ENCODE results near the gene CNTN5.

Gene CNTN5

DNA sequence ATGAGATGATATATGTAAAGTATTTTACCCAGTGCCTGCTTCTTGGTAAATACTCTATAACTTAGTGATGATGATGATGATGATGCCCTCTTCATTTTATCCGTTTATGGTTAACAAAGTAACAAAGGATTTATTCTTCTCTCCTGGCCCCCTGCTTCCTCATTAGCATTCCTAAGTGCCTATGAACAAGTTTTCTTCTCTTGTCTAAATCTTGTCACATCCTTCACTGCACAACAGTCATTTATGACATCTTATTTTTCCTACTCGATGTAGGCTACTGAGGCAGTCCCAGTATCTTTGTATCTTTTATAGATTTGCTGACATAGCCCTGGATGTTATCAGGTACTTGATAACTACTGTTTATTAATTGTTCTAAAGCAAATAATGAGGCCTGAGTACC is 911.9 kb downstream of the CNTN5 start:
- DNase-seq (ENCODE audit: low spot score) = no peak

GRCh38 chr11:99934008-99934407 is 913.3 kb downstream of the CNTN5 start:
- DNase-seq (ENCODE audit: low spot score) = no peak

DNA sequence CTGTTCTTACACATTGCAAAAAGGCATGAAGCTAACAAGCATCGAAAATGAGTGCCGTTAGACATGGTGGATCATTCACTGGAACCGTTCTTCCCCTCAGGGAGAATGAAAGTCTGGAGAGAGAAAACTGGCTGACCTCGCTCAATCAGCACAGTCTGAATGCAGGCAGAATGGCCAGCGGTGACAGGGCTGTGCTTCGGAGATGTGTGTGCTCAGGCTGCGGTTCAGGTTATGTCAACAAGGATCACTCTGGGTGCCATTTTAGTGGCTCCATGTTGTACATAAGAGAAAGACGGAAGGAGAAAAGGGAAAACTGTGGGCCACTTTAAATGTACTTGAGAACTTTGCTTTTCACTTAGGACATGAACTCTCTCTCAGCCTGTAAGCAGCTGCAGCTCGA is 916.6 kb downstream of the CNTN5 start:
- DNase-seq (ENCODE audit: low spot score) = no peak

- DNase-seq (ENCODE audit: low spot score) = no peak
Measured at GRCh38 chr11:99952816-99953215, 932.1 kb downstream of the CNTN5 start.

- no peak for DNase-seq (ENCODE audit: low spot score)
Measured at GRCh38 chr11:99960536-99960935, 939.8 kb downstream of the CNTN5 start.

DNA sequence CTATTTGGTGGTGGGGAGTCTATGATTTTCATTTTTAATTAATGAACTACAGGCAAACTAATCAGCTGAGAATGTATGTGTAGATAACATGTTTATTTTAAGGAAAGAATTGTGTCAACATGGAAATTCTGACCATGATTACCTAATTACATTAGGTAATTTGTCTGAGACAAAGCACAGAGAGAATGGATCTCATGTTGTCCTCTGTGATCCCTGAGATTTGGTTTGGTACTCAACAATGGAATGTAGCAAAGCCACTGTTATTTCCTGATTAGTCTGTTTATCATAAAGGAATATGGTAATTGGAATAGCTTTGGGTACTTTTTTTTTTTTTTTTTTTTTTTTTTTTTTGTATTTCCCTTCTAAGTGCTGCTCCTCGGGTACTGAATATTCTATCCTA is 947.6 kb downstream of the CNTN5 start:
- DNase-seq (ENCODE audit: low spot score) = no peak

DNA sequence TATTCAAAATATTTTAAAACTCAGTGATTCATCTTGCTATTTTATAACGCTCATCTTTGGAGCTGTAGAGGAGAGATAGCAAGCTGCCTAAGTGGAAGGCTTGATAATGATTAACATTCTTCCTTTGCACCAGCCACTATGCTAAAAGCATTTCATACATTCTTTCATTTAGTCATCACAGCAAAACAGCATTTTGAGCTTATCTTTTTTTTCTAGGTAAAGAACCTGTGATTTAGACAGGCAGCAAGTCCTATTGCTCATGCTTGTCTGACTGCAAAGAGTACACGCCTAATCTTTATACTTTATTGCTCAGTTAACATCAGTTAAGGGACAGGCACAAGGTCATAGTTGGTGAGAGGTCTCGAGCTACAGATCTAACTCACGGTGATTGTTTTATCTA is 953.2 kb downstream of the CNTN5 start:
- DNase-seq (ENCODE audit: low spot score) = no peak

- no peak for DNase-seq (ENCODE audit: low spot score)
Measured at GRCh38 chr11:99979042-99979441, 958.3 kb downstream of the CNTN5 start.

DNA sequence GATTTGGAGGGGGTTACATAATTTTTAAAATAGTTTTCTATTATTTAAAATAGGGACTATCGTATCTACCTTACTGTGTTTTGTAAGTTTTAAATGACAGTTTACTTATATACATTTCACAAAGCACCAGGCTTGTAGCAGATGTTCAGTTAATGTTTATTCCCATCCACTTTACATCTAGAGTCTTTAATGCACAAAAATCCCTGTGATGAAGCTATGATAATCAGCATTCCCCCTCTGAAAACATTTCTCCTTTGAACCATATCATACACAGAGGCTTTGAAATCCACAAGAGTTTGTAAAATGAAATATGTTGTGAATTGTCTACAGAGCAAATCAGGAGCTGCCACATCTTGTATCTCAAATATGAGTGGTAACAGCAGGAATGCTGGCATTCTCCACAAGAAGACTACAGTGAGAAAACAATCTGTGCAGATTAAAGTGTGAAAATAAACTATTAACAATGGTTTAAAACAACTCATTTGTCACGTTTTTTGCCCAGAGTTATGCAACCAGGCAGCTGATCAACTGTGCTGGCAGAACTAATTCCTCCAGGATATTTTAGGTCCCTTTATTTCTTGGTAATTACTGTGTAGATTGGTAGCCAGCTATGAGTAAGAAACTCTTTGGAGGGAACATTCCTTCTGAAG is 967.2 kb downstream of the CNTN5 start:
- no peak for DNase-seq (ENCODE audit: low spot score)

- DNase-seq (ENCODE audit: low spot score) = no peak
Measured at GRCh38 chr11:99988471-99988837, 967.7 kb downstream of the CNTN5 start.

GRCh38 chr11:100003985-100004384 is 983.2 kb downstream of the CNTN5 start:
- DNase-seq (ENCODE audit: low spot score) = no peak

DNA sequence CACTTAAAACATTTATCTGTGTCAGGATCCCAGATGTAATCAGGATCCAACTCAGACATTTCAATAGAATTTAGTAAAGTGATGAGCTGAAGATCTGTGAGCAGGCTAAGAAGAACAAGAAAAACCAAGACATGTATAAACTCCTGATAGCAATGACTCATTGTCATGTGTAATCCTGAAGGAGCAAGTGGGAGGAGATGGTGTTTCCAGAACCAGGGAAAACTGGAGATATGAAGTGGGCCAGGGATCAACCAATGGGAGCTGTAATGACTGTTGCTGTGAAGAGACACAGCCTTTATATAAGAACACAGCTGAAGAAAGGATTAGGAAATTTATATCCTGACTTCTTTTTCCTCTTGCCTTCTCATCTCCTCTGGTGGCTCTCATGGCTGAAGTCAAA is 983.8 kb downstream of the CNTN5 start:
- DNase-seq (ENCODE audit: low spot score) = no peak

GRCh38 chr11:100008417-100008816 is 987.7 kb downstream of the CNTN5 start:
- no peak for DNase-seq (ENCODE audit: low spot score)

DNA sequence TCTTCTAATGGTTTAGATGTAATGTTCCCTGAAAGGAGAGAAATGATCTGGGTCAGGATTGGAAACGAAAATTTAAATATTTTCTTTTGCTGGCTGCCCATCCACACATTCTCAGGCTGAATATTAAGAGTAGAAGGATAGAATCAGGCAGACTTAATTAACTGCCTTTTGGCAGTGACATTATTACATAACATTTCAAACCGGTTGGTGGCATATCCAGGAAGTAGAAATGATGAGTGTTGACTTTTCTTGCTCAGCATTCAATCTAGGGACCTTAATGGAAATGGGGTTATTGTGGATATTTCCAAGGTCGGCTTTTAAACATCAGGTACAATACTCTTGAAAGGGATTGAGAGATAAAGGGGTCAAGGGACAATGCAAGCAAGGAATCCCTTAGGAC is 989.0 kb downstream of the CNTN5 start:
- DNase-seq (ENCODE audit: low spot score) = no peak

DNA sequence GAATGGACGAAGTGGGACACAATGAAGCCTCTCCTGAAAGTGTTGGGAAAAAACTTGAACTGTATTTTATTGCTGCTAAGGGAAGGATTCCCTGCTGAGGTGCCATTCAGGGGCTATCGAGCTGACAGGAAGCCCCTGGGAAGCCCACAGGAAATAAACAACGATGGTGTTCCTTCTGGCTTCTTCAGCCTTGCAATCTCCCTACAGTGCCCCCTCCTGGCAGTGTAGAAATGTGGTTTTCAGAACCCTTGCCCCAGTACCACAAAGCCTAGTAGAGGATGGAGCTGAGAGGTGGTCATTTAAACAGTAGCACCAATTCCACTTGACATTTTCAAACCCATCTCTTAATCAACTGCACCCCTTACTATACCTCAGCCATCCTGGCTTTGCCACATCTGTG is 989.6 kb downstream of the CNTN5 start:
- DNase-seq (ENCODE audit: low spot score) = no peak

DNA sequence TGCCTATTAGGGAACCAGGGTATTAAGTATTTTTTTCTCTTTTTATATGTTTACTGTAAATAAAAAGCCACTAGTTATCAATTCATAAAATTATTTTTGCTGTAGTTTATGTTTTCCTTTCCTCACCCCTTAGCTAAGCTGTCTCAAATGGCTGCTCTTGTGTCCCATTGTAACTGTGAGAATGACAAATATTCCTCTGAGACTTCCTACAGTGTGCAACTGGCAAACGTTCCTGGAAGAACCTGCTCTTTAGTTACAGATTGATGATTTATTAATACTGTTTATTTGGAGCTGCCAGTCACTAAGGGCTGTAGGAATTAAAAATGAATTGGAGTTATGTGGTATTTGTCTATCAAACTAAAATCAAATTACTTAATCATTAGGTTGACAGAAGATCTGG is 990.9 kb downstream of the CNTN5 start:
- DNase-seq (ENCODE audit: low spot score) = no peak

GRCh38 chr11:100013011-100013410 is 992.3 kb downstream of the CNTN5 start:
- DNase-seq (ENCODE audit: low spot score) = no peak

DNA sequence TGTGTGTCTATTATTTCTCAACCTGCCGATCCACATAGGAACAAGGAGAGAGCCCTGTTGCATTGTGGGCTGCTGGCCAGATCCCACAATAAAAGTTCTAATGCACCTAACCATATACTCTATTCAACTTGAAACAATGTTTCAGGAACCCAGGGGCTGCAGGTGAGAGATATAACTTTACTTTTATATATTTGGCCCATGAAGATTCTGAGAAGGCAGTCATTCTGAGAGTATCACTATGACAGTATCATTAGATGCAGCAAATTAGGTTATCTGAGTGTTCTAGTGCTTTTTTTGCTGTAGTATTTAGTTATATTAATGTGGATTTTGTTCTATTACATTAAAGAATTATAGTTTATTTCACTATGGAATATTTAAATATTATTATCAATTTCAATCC is 1011.2 kb downstream of the CNTN5 start:
- DNase-seq (ENCODE audit: low spot score) = no peak

- DNase-seq (ENCODE audit: low spot score) = no peak
Measured at GRCh38 chr11:100061006-100061405, 1040.3 kb downstream of the CNTN5 start.

DNA sequence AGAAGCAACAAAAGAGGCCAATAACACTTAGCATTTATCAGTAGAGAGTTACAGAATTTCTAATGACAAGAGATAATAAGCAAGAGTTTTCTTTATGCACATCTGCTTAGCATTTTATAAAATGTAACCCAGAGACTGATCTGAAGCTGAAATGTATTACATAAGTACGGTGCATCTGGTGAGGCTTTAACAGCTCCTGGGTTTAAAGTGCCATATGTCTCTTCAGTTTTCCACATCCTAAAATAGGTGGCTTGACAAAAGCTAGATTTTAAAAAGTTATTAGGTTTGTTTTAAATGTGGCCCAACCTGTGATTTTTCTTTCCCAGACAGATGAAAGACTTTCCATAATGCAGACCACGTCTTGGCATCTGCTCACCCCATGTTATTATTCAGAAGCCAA is 1045.7 kb downstream of the CNTN5 start:
- DNase-seq (ENCODE audit: low spot score) = no peak

DNA sequence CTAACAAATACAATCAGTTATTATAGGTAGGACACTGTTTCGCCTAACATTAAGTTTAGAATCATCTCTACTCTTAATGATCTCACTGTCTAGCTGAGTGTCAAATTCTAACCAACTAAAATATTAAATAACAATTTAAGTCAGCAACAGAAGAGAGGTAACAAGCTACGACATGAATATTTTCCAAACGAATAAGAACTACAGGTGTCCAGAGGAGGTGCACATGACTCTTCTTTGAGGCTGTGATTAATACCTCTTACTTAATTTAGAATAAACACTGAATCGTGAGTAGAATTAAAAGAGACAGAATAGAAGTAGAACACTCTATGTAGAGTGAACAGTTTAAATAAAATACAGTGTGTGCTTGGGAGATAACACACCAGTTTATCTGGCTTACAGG is 1047.4 kb downstream of the CNTN5 start:
- DNase-seq (ENCODE audit: low spot score) = no peak

DNA sequence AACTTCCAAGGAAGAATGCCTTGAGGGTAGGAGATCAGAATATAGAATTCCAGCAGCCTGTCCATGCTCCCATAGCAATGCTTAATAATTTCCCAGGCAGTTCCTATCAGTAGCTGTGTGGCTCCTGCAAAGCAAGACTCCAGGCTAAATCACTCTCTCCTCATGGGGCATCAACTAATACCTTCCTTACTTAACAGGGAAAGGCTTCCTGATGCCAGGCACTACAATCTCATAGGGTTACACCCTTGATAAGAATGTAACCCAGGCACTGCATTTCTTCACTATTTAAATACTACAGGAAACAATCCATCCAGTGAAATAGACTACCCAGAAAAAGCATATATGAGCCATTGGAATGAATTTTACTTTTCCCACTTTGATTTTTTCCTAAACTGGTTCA is 1051.4 kb downstream of the CNTN5 start:
- no peak for DNase-seq (ENCODE audit: low spot score)

GRCh38 chr11:100080381-100080780 is 1059.6 kb downstream of the CNTN5 start:
- no peak for DNase-seq (ENCODE audit: low spot score)

GRCh38 chr11:100080821-100081220 is 1060.1 kb downstream of the CNTN5 start:
- DNase-seq (ENCODE audit: low spot score) = no peak

- no peak for DNase-seq (ENCODE audit: low spot score)
Measured at GRCh38 chr11:100093698-100094097, 1072.9 kb downstream of the CNTN5 start.
